Activated naive CD8-positive, alpha-beta T cell treated with anti-CD3 and anti-CD28 coated beads, Interleukin-2, amount 10 ng/mL, durations not matched to agents 7 days and 5 days (primary cell): ENCODE measurements around the gene SPPL3. TPM values are rescaled to one million over a fixed set of nuclear protein-coding genes. Genes with fewer than 3 reads are reported as not detected.
"Not testable (repeated sequence)": the region's sequence is repeated elsewhere in the genome, so short reads cannot be mapped to it uniquely, and the experiment has no call there.

Source experiments
- ATAC-seq: fragments of 150-1000 bp; cut with Tn5 transposase; one replicate; pipeline ENCODE4 v1.10.0; 2021; ENCODE audit warnings: low read depth, moderate library complexity
- POLR2A ChIA-PET: fragments of 350-600 bp; sonication (Branson Sonifier 250); formaldehyde crosslinking; loops from one replicate; lab custom pipeline; 2021; ENCODE audit warnings: antibody characterized with exemption; lab: Charles Lee
- DNase-seq: peaks from one replicate; pipeline ENCODE4 v3.0.0; 2021
- H3K27ac Mint-ChIP-seq: one replicate; pipeline ENCODE4 v1.8.0; 2022; ENCODE audit warnings: mild to moderate bottlenecking, mixed read lengths
- H3K27me3 Mint-ChIP-seq: one replicate; pipeline ENCODE4 v1.8.0; 2022; ENCODE audit warnings: mild to moderate bottlenecking, moderate library complexity, mixed read lengths
- H3K36me3 Mint-ChIP-seq: one replicate; pipeline ENCODE4 v1.8.0; 2021; ENCODE audit warnings: mild to moderate bottlenecking, mixed read lengths
- H3K4me1 Mint-ChIP-seq: one replicate; pipeline ENCODE4 v1.8.0; 2021; ENCODE audit warnings: mixed read lengths
- H3K4me3 Mint-ChIP-seq: one replicate; pipeline ENCODE4 v1.8.0; 2022; ENCODE audit warnings: mild to moderate bottlenecking, moderate library complexity, mixed read lengths
- H3K9me3 Mint-ChIP-seq: one replicate; pipeline ENCODE4 v1.8.0; 2021; ENCODE audit warnings: mixed read lengths
- total RNA-seq, 2 experiments: library from RNA; stranded (reverse); gene quantifications; one replicate each; pipeline ENCODE4 v1.2.3, GENCODE V29; 2021

SPPL3 gene
- total RNA-seq, 2 experiments from 2014 or later: 28.0 to 31.1 TPM

GRCh38 chr12:120801146-120801545 lies 103.0 kb downstream of the SPPL3 start:
- POLR2A ChIA-PET: no interaction called here
- H3K9me3 Mint-ChIP-seq: peaks cover 4% of the 10 kb centered on the region
- H3K27ac Mint-ChIP-seq: no peak overlapping the region
- peaks cover 18% of the 10 kb centered on the region for H3K4me1 Mint-ChIP-seq
- ATAC-seq (no peak), DNase-seq (no peak)
- no peak overlapping the region for H3K4me3 Mint-ChIP-seq
- H3K27me3 Mint-ChIP-seq: no peaks in the 10 kb centered on the region
- H3K36me3 Mint-ChIP-seq: peaks cover 22% of the 10 kb centered on the region

DNA sequence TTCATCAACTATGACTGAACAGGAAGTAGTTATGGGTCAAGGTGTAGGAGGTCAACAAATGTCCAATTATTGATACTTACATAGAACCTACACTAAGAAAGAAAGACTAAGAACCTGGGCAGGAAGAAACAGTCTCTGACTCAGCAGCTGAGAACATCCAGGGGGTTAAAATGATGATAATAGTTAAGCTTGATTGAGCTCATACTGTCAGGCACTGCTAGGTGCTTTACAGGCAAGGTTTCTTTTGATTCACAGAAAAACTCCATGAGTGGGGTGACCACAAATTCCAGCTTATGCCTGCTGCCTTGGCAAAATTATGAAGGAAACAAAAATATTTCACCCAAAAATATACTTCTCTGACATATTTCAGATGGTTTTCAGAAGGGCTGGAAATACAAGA lies 103.5 kb downstream of the SPPL3 start:
- ATAC-seq (no peak), DNase-seq (no peak)
- POLR2A ChIA-PET: no interaction called here
- Mint-ChIP-seq H3K27ac (no peak overlapping the region), H3K9me3 (peaks cover 7% of the 10 kb centered on the region), H3K4me3 (no peak overlapping the region), H3K36me3 (peaks cover 27% of the 10 kb centered on the region), H3K4me1 (peaks cover 18% of the 10 kb centered on the region), H3K27me3 (no peaks in the 10 kb centered on the region)

- POLR2A ChIA-PET: no interaction called here
- peaks cover 18% of the 10 kb centered on the region for H3K4me1 Mint-ChIP-seq
These were observed 104.7 kb downstream of the SPPL3 start for GRCh38 chr12:120799243-120800045.

DNA sequence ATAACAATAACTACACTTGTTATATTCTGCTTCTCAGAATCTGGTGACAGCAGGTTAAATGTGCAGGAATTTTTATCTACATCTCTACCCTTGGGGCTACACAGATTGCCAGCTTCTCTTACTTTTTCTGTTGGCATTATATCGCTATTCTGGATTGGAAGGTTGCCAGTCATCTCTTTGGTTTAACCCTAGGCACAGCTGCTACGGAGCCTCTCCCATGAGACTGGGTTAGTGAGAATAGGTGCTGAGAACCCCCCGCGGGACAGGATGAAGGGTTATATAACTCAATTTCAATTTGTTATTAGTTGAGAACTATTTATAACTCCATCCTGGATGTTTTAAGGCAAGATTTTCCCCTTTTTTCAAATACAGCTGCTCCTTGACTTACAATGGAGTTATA lies 105.5 kb downstream of the SPPL3 start:
- Mint-ChIP-seq H3K27me3 (no peaks in the 10 kb centered on the region), H3K27ac (no peak overlapping the region), H3K9me3 (peaks cover 14% of the 10 kb centered on the region), H3K4me1 (peaks cover 18% of the 10 kb centered on the region), H3K4me3 (no peak overlapping the region), H3K36me3 (peaks cover 39% of the 10 kb centered on the region)
- POLR2A ChIA-PET: interaction anchor here (0.5 kb wide), 1 partner anchor 101 kb away, joined by 3 read pairs; no protein-coding TSS in a partner anchor
- ATAC-seq: no peak
- DNase-seq: no peak

More at GRCh38 chr12:120799243-120800045, 104.7 kb downstream of the SPPL3 start:
- ATAC-seq (no peak), DNase-seq (no peak)
- Mint-ChIP-seq H3K9me3 (peaks cover 12% of the 10 kb centered on the region), H3K36me3 (peaks cover 38% of the 10 kb centered on the region), H3K27ac (no peak overlapping the region), H3K27me3 (no peaks in the 10 kb centered on the region), H3K4me3 (no peak overlapping the region)

DNA sequence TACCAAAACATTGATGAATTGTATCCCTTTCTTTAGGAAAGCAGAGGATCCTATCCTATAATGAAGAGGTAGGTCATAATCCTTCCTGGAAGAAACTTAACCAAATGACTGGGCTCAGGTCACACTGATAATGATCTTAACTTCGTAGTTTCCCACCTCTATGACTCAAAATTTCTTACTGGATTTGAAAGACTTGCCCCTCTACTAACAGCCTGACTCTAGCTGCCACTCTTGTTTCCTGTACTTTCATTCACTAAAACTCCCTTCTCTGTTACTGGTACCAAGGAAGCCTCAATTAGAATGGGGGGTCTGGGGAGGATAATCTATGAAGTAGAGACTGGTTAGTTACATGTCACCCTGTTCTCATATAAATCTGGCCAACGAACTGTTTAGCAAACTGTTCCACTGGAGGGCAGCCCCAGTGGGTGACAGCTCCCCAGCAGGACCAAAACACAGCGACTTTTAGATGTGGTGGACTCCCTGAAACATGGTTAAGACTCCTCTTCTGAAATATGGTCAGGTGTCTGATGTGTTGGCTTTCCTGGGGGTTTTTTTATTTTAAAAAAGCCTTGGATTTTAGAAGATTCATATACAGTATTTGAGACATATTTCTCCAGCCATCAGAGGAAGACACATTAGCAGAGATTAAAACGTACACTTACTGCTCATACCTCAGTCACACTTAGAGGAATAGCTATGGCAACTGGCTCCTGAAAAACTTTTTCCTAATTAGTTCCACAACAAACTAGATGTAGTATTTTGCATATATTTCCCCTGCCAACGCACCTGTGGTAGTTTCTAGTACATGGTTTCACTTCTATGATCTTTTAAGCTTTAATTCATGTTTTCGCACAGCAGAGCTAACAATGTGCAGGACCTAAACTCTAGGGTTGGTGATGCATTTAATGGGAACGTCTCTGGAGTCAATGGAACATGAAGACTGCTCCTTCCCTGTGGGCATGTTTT lies 106.2 kb downstream of the SPPL3 start:
- DNase-seq (no peak), ATAC-seq (no peak)
- no peaks in the 10 kb centered on the region for H3K27me3 Mint-ChIP-seq
- H3K4me1 Mint-ChIP-seq: peaks cover 15% of the 10 kb centered on the region
- POLR2A ChIA-PET: interaction anchor here (0.5 kb wide), 1 partner anchor 101 kb away, joined by 3 read pairs; no protein-coding TSS in a partner anchor
- H3K9me3 Mint-ChIP-seq: peaks cover 16% of the 10 kb centered on the region
- peaks cover 38% of the 10 kb centered on the region for H3K36me3 Mint-ChIP-seq
- H3K4me3 Mint-ChIP-seq: no peak overlapping the region
- H3K27ac Mint-ChIP-seq: no peak overlapping the region

DNA sequence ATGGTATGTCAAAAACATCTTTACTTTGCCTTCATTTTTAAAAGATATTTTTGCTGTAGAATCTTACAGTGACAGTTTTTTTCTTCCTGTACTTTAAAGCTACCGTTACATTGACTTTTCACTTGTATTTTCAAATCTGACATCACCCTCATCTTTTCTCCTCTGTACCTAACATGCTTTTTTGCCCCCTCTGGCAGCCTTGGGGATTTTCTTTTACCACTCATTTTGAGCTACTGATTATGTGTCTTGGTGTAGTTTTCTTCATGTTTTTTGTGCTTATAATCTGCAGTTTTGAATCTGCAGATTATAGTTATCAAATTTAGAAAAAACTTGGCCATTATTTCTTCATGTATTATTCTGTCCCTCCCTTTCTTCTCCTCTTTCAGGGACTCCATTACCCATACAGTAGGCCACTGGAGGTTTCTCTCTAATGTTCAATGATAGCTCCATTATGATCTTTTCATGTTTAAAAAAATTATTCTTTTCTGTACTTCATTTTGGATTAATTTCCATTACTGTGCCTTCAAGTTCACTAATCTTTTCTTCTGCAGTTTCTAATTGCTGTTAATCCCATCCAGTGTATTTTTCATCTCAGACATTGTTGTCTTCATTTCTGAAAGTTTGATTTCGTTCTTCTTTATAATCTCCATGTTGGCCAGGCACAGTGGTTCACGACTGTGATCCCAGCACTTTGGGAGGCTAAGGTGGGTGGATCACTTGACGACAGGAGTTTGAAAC lies 108.5 kb downstream of the SPPL3 start:
- Mint-ChIP-seq H3K4me1 (peaks cover 9% of the 10 kb centered on the region), H3K27ac (no peak overlapping the region), H3K9me3 (peaks cover 16% of the 10 kb centered on the region), H3K27me3 (no peaks in the 10 kb centered on the region), H3K4me3 (no peak overlapping the region), H3K36me3 (peaks cover 38% of the 10 kb centered on the region)
- POLR2A ChIA-PET: interaction anchor here (0.5 to 0.6 kb wide), 2 partner anchors 110 to 111 kb away, joined by 4 read pairs; no protein-coding TSS in a partner anchor
- ATAC-seq (no peak), DNase-seq (no peak)

DNA sequence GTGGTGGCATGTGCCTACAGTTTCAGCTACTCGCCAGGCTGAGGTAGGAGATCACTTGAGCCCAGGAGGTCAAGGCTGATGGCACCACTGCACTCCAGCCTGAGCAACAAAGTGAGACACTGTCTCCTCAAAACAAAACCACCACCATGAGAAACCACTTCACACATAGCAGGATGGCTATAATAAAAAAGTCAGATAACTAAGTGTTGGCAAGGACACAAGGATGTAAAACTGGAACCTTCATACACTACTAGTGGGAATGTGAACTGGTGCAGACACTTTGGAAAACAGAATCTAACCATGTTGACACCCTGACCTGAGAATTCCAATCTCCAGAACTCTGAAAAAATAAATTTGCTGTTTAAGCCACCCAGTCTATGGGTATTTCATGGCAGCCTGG lies 110.8 kb downstream of the SPPL3 start:
- POLR2A ChIA-PET: no interaction called here
- Mint-ChIP-seq H3K4me3 (no peak overlapping the region), H3K27ac (no peak overlapping the region), H3K4me1 (peaks cover 6% of the 10 kb centered on the region), H3K9me3 (peaks cover 16% of the 10 kb centered on the region), H3K27me3 (no peaks in the 10 kb centered on the region), H3K36me3 (peaks cover 45% of the 10 kb centered on the region)
- DNase-seq: no peak
- no peak for ATAC-seq

DNA sequence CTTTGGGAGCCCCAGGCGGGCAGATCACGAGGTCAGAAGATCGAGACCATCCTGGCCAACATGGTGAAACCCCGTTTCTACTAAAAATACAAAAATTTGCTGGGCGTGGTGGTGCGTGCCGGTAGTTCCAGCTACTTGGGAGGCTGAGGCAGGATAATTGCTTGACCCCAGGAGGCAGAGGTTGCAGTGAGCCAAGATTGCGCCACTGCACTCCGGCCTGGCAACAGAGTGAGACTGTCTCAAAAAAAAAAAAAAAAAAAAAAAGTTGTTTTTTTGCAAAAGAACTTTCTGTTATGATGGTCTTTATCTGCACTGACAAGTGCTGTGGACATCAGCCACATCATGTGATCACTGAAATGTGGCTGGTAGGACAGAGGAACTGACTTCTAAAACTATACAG lies 111.7 kb downstream of the SPPL3 start:
- peaks cover 16% of the 10 kb centered on the region for H3K9me3 Mint-ChIP-seq
- H3K27me3 Mint-ChIP-seq, H3K4me3 Mint-ChIP-seq, DNase-seq, H3K4me1 Mint-ChIP-seq, H3K27ac Mint-ChIP-seq, POLR2A ChIA-PET, ATAC-seq: not testable (repeated sequence)
- H3K36me3 Mint-ChIP-seq: peaks cover 46% of the 10 kb centered on the region

GRCh38 chr12:120791669-120792176 lies 112.4 kb downstream of the SPPL3 start:
- H3K36me3 Mint-ChIP-seq: peaks cover 42% of the 10 kb centered on the region
- DNase-seq: no peak
- no peak overlapping the region for H3K4me3 Mint-ChIP-seq
- peaks cover 13% of the 10 kb centered on the region for H3K9me3 Mint-ChIP-seq
- ATAC-seq: no peak
- H3K27ac Mint-ChIP-seq: no peak overlapping the region
- POLR2A ChIA-PET: no interaction called here
- peaks cover 2% of the 10 kb centered on the region for H3K4me1 Mint-ChIP-seq
- H3K27me3 Mint-ChIP-seq: no peaks in the 10 kb centered on the region

DNA sequence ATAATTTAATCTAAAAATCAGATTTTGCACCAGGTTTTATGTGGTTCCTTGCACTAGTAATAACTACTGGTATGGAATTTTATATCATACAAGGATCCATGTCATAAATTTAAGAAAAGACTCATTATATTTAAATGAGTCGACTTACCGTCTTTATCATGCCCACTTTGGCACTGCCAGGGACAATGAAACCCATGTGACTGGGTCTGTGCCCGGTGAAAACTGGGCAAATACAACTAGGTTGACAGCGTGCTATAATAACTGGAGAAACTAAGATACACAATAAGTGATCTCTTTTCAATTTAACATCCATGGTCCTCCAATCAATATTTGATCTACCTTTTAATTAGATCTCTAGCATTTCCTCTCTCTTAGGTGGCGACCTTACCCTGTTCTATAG lies 114.0 kb downstream of the SPPL3 start:
- no peak overlapping the region for H3K4me3 Mint-ChIP-seq
- DNase-seq (no peak), ATAC-seq (no peak)
- POLR2A ChIA-PET: no interaction called here
- H3K4me1 Mint-ChIP-seq: peaks cover 2% of the 10 kb centered on the region
- peaks cover 5% of the 10 kb centered on the region for H3K9me3 Mint-ChIP-seq
- H3K36me3 Mint-ChIP-seq: peaks cover 26% of the 10 kb centered on the region
- H3K27me3 Mint-ChIP-seq: no peaks in the 10 kb centered on the region
- H3K27ac Mint-ChIP-seq: no peak overlapping the region

DNA sequence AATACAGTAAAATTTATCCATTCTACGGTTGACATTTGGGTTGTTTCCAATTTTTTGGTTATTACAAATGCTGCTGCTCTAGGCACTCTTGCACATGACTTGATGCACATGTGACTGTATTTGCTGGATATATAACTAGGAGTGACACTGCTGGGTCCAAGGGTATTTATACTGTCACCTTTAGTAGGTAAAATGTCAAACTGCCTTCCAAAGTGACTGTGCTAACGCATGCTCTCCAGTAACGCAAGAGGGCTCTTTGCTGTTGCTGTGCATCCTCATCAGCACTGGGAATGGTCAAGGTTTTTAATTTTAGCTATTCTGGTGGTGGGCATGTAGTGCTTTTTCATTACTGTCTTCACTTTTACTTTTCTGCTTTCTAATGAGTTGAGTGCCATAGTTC lies 116.3 kb downstream of the SPPL3 start:
- DNase-seq (no peak), ATAC-seq (no peak)
- peaks cover 18% of the 10 kb centered on the region for H3K36me3 Mint-ChIP-seq
- H3K27ac Mint-ChIP-seq: no peak overlapping the region
- POLR2A ChIA-PET: no interaction called here
- H3K9me3 Mint-ChIP-seq: no peaks in the 10 kb centered on the region
- peaks cover 9% of the 10 kb centered on the region for H3K4me1 Mint-ChIP-seq
- no peaks in the 10 kb centered on the region for H3K27me3 Mint-ChIP-seq
- H3K4me3 Mint-ChIP-seq: no peak overlapping the region

DNA sequence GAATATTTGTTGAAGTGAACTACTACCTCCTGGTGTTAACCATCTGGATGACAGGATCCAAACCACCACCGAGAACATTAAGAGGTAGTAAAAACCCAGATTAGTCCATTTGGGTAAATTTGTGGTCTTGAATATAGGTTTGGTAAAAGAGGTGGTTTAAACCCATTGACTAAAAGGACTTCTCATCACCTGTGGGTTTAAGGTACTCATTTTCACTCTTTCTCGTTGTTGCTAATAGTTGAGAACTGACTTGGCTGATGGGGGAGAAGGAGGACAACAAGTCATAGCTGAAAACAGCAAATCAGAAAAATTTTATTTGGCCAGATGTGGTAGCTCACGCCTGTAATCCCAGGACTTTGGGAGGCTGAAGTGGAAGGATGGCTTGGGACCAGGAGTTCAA lies 119.4 kb downstream of the SPPL3 start:
- ATAC-seq (no peak), DNase-seq (no peak)
- Mint-ChIP-seq H3K4me3 (no peak overlapping the region), H3K27me3 (no peaks in the 10 kb centered on the region), H3K36me3 (peaks cover 28% of the 10 kb centered on the region), H3K9me3 (no peaks in the 10 kb centered on the region), H3K4me1 (peaks cover 7% of the 10 kb centered on the region), H3K27ac (no peak overlapping the region)
- POLR2A ChIA-PET: no interaction called here
